ENCODE results near the gene C5AR2.

DNA sequence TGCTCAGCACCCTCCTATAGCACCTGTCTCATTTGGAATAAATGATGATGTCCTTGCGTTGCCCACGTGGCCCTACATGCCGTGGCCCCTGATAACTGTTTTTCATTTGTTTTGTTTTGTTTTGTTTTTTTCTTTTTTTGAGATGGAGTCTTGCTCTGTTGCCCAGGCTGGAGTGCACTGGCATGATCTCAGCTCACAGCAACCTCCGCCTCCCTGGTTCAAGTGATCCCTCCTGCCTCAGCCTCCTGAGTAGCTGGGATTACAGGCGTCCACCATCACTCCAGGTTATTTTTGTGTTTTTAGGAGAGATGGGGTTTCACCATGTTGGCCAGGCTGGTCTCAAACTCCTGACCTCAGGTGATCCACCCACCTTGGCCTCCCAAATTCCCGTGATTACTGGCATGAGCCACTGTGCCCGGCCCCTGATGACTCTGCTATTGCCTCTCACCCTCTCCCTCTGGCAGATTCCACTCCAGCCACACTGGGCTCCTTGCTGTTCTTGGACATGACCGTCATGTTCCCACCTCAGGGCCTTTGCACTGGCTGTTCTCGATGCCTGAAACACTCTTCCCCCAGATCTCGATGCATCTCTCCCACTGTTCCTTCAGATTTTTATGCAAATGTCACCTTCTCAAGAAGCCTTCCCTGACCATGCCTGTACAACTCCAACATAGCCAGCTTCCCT lies 7.4 kb downstream of the C5AR2 start:
- no peak for TF ChIP-seq RAD21 (conservative IDR thresholded peaks at IDR 0.05)
- no peak for TF ChIP-seq POLR2AphosphoS5 (IDR thresholded peaks at IDR 0.05)
- TF ChIP-seq EZH2 (IDR thresholded peaks at IDR 0.05; ENCODE audit: borderline replicate concordance, insufficient read depth, low read length, poor library complexity, severe bottlenecking): no peak
- TF ChIP-seq CTCF (IDR thresholded peaks at IDR 0.05; ENCODE audit: poor library complexity, severe bottlenecking): no peak
- TF ChIP-seq TAF1 (IDR thresholded peaks at IDR 0.05; ENCODE audit: low read depth): no peak
- TF ChIP-seq EP300 (conservative IDR thresholded peaks at IDR 0.05; ENCODE audit: poor library complexity, severe bottlenecking): no peak
- TF ChIP-seq, protein P1, sequence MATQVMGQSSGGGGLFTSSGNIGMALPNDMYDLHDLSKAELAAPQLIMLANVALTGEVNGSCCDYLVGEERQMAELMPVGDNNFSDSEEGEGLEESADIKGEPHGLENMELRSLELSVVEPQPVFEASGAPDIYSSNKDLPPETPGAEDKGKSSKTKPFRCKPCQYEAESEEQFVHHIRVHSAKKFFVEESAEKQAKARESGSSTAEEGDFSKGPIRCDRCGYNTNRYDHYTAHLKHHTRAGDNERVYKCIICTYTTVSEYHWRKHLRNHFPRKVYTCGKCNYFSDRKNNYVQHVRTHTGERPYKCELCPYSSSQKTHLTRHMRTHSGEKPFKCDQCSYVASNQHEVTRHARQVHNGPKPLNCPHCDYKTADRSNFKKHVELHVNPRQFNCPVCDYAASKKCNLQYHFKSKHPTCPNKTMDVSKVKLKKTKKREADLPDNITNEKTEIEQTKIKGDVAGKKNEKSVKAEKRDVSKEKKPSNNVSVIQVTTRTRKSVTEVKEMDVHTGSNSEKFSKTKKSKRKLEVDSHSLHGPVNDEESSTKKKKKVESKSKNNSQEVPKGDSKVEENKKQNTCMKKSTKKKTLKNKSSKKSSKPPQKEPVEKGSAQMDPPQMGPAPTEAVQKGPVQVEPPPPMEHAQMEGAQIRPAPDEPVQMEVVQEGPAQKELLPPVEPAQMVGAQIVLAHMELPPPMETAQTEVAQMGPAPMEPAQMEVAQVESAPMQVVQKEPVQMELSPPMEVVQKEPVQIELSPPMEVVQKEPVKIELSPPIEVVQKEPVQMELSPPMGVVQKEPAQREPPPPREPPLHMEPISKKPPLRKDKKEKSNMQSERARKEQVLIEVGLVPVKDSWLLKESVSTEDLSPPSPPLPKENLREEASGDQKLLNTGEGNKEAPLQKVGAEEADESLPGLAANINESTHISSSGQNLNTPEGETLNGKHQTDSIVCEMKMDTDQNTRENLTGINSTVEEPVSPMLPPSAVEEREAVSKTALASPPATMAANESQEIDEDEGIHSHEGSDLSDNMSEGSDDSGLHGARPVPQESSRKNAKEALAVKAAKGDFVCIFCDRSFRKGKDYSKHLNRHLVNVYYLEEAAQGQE (IDR thresholded peaks at IDR 0.05; ENCODE audit: borderline replicate concordance): no peak
- no peak for TF ChIP-seq SMC3 (conservative IDR thresholded peaks at IDR 0.05; ENCODE audit: poor library complexity)
- no peak for TF ChIP-seq MXI1 (conservative IDR thresholded peaks at IDR 0.05; ENCODE audit: poor library complexity, severe bottlenecking)
